DMS153 treated with DMSO at 0.1 percent for 48 hours (cell line): ENCODE results near the gene NEK3.
"Not testable (repeated sequence)": the region's sequence is repeated elsewhere in the genome, so short reads cannot be mapped to it uniquely, and the experiment has no call there.

Experiments used
- DNase-seq: peaks from one replicate; lab custom pipeline; 2025; ENCODE audit not compliant: unreplicated experiment; lab: John Stamatoyannopoulos, UW

Gene NEK3

GRCh38 chr13:52125547-52125946 is 33.9 kb downstream of the NEK3 start:
- DNase-seq, result no peak

- no peak for DNase-seq
Observed at GRCh38 chr13:52118595-52118994, 40.8 kb downstream of the NEK3 start.

- no peak for DNase-seq
Observed at GRCh38 chr13:52118095-52118494, 41.3 kb downstream of the NEK3 start.

GRCh38 chr13:52112591-52112990 is 46.8 kb downstream of the NEK3 start:
- DNase-seq, result no peak

- DNase-seq, result no peak
Observed at GRCh38 chr13:52109116-52109670, 50.2 kb downstream of the NEK3 start.

- no peak for DNase-seq
Observed at GRCh38 chr13:52105841-52106240, 53.6 kb downstream of the NEK3 start.

- DNase-seq, result no peak
Observed at GRCh38 chr13:52104624-52105023, 54.8 kb downstream of the NEK3 start.

- no peak for DNase-seq
Observed at GRCh38 chr13:52103386-52103785, 56.0 kb downstream of the NEK3 start.

- DNase-seq, result not testable (repeated sequence)
Observed at GRCh38 chr13:52102423-52102822, 57.0 kb downstream of the NEK3 start.

GRCh38 chr13:52097197-52097596 is 62.2 kb downstream of the NEK3 start:
- no peak for DNase-seq

- no peak for DNase-seq
Observed at GRCh38 chr13:52096748-52097147, 62.6 kb downstream of the NEK3 start.

GRCh38 chr13:52096062-52096461 is 63.3 kb downstream of the NEK3 start:
- DNase-seq, result no peak

- DNase-seq, result no peak
Observed at GRCh38 chr13:52092087-52092486, 67.3 kb downstream of the NEK3 start.

- no peak for DNase-seq
Observed at GRCh38 chr13:52091473-52091872, 67.9 kb downstream of the NEK3 start.

- no peak for DNase-seq
Observed at GRCh38 chr13:52085421-52085820, 74.0 kb downstream of the NEK3 start.

GRCh38 chr13:52084981-52085380 is 74.4 kb downstream of the NEK3 start:
- not testable (repeated sequence) for DNase-seq
